Measurements from ENCODE around the gene CYP8B1. TPM values are rescaled to one million over a fixed set of nuclear protein-coding genes. Genes with fewer than 3 reads are reported as not detected.

CYP8B1 gene
- total and polyA plus RNA-seq, 2 of the 13 experiments (the other 11 are each of a cell fraction or from before 2014, with no cell fraction given) = 0.58 to 2.0 TPM

GRCh38 chr3:42829628-42830436 lies 45.8 kb downstream of the CYP8B1 start (continued):
- TF ChIP-seq BCLAF1 (IDR thresholded peaks at IDR 0.05) = no peak
- TF ChIP-seq ZC3H13 (CRISPR knock-in tag; IDR thresholded peaks at IDR 0.05) = no peak
- TF ChIP-seq PAWR (CRISPR knock-in tag; IDR thresholded peaks at IDR 0.05; ENCODE audit: borderline replicate concordance) = no peak
- no peak for TF ChIP-seq ZNF350 (CRISPR knock-in tag; IDR thresholded peaks at IDR 0.05; ENCODE audit: borderline replicate concordance, low read depth)
- no peak for TF ChIP-seq ARHGAP35 (CRISPR knock-in tag; IDR thresholded peaks at IDR 0.05; ENCODE audit: borderline replicate concordance)
- no peak for TF ChIP-seq PHF8 (CRISPR knock-in tag; IDR thresholded peaks at IDR 0.05)
- no peak for TF ChIP-seq AHR (CRISPR knock-in tag; IDR thresholded peaks at IDR 0.05)
- no peak for TF ChIP-seq ZNF766 (CRISPR knock-in tag; IDR thresholded peaks at IDR 0.05; ENCODE audit: borderline replicate concordance)
- no peak for TF ChIP-seq RBM39 (IDR thresholded peaks at IDR 0.05; ENCODE audit: low read depth, low read length, poor library complexity, severe bottlenecking)
- TF ChIP-seq HIC2 (CRISPR knock-in tag; IDR thresholded peaks at IDR 0.05; ENCODE audit: low read depth) = no peak
- TF ChIP-seq ZSCAN9 (CRISPR knock-in tag; IDR thresholded peaks at IDR 0.05; ENCODE audit: borderline replicate concordance) = 0 out of 2 replicates have a peak, but pooled peaks have one; percentile 21
- no peak for TF ChIP-seq SP1 (IDR thresholded peaks at IDR 0.05)
- no peak for TF ChIP-seq SP1 (CRISPR knock-in tag; IDR thresholded peaks at IDR 0.05)
- TF ChIP-seq ZFP41 (CRISPR knock-in tag; IDR thresholded peaks at IDR 0.05; ENCODE audit: borderline replicate concordance) = no peak
- no peak for TF ChIP-seq ZNF709 (CRISPR knock-in tag; IDR thresholded peaks at IDR 0.05)
- TF ChIP-seq ZNF225 (CRISPR knock-in tag; IDR thresholded peaks at IDR 0.05) = no peak
- no peak for TF ChIP-seq ATAD3A (CRISPR knock-in tag; IDR thresholded peaks at IDR 0.05)
- TF ChIP-seq CERS6 (CRISPR knock-in tag; IDR thresholded peaks at IDR 0.05) = no peak
- no peak for TF ChIP-seq ZNF121 (CRISPR knock-in tag; IDR thresholded peaks at IDR 0.05)
- peak; percentile 46; the same call in 1 of the 2 replicates for TF ChIP-seq ZMYM3 (CRISPR knock-in tag; IDR thresholded peaks at IDR 0.05)
- no peak for TF ChIP-seq FOXK1 (CRISPR knock-in tag; IDR thresholded peaks at IDR 0.05; ENCODE audit: borderline replicate concordance, low read depth)
- no peak for TF ChIP-seq HOMEZ (CRISPR knock-in tag; IDR thresholded peaks at IDR 0.05; ENCODE audit: low read depth)
- TF ChIP-seq ZNF33A (CRISPR knock-in tag; IDR thresholded peaks at IDR 0.05; ENCODE audit: borderline replicate concordance) = no peak
- no peak for TF ChIP-seq ZNF619 (CRISPR knock-in tag; IDR thresholded peaks at IDR 0.05)

Measured in HepG2 (cell line).